Posterior cingulate gyrus (tissue), 11 donors: ENCODE data around the gene SCGB3A2.
A peak's percentile ranks its signal among the peaks of the same experiment; 100 is the strongest.

ENCODE experiments used
- DNase-seq, 10 donors: peaks; one replicate each; pipeline versions ENCODE4 v3.0.0 to v3.0.0-alpha.2; 2020 to 2021; ENCODE audit warnings: mixed read lengths in 3 of 10
- intact Hi-C: fragments of 100-400 bp; cut with DNase I; formaldehyde crosslinking; loops from one replicate; pipeline ENCODE4 v1.15.1; 2023

SCGB3A2 gene

GRCh38 chr5:147901599-147902039 is 23.1 kb downstream of the SCGB3A2 start:
- no peak for DNase-seq
- intact Hi-C loops: no loop called here

GRCh38 chr5:147902609-147903115 is 24.2 kb downstream of the SCGB3A2 start:
- intact Hi-C loops: no loop called here
- DNase-seq: no peak

GRCh38 chr5:147904110-147904509 is 25.6 kb downstream of the SCGB3A2 start:
- intact Hi-C loops: no loop called here
- DNase-seq: no peak

- DNase-seq: no peak
- intact Hi-C loops: no loop called here
These were observed 28.0 kb downstream of the SCGB3A2 start, which contains the start of gene C5orf46 for GRCh38 chr5:147906326-147907095. Gene C5orf46 (minus strand): TSS chr5:147906538. CDS start chr5:147906501, 37 bp downstream.

- peak in 7 of 10 donors; percentile 15 to 85 (median 38) for DNase-seq
- intact Hi-C loops: no loop called here
These were observed 32.9 kb downstream of the SCGB3A2 start for GRCh38 chr5:147911427-147911826.

- DNase-seq: no peak
- intact Hi-C loops: no loop called here
These were observed 33.5 kb downstream of the SCGB3A2 start for GRCh38 chr5:147912011-147912410.

GRCh38 chr5:147913786-147914185 is 35.3 kb downstream of the SCGB3A2 start:
- intact Hi-C loops: no loop called here
- no peak for DNase-seq

GRCh38 chr5:147918101-147918685 is 39.7 kb downstream of the SCGB3A2 start:
- no peak for DNase-seq
- intact Hi-C loops: no loop called here

- no peak for DNase-seq
- intact Hi-C loops: no loop called here
These were observed 40.4 kb downstream of the SCGB3A2 start for GRCh38 chr5:147918899-147919298.

GRCh38 chr5:147920420-147921030 is 42.0 kb downstream of the SCGB3A2 start:
- intact Hi-C loops: no loop called here
- DNase-seq: no peak

- intact Hi-C loops: no loop called here
- DNase-seq: no peak
These were observed 42.6 kb downstream of the SCGB3A2 start for GRCh38 chr5:147921136-147921535.

- DNase-seq: no peak
These were observed 46.5 kb downstream of the SCGB3A2 start for GRCh38 chr5:147925020-147925419.

GRCh38 chr5:147927901-147928300 is 49.4 kb downstream of the SCGB3A2 start:
- intact Hi-C loops: no loop called here
- DNase-seq: no peak

More at GRCh38 chr5:147925020-147925419, 46.5 kb downstream of the SCGB3A2 start:
- intact Hi-C loops: no loop called here

GRCh38 chr5:147930769-147931168 is 52.3 kb downstream of the SCGB3A2 start:
- intact Hi-C loops: no loop called here
- no peak for DNase-seq
